ENCODE results near the gene NFE2L2. TPM values are rescaled to one million over a fixed set of nuclear protein-coding genes. Genes with fewer than 3 reads are reported as not detected.

Gene NFE2L2
- total and polyA plus RNA-seq, 9 of the 15 experiments (the other 6 are each of a cell fraction or from before 2014, with no cell fraction given): 29.3 to 120 (median 59.3) TPM

DNA sequence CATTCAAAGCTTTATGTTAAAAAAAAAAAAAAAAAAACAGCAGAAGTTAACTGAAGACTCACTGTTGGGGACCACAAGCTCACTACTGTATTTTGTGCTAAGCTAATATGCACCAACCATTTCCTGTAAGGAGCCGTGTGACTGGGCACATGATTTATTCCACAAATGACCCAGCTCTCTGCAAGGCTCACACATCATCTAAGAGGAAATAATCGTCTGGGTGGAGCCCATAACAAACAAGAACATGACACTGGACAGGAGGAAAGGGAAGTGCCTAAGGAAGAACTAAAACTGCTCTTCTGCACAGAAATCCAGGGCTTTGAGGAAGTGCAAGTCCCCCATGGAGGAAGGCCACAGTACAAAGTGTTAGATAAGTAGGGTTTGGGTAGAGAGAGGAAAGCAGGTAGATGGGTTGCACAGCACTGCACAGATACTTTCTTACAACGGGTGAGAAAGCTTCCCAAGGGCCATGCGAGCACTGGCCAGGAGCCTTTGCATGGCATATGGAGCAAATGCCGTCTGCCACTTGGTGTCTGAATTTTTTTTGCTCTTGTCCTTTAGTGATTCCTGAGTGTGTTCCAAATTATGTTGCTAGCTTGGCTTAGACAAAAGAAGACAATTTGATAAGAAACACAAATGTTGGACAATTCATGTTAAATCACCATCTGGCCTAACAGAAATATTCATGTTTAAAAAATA, 24.4 kb downstream of the NFE2L2 start (continued):
- no peak for TF ChIP-seq CHD7 (IDR thresholded peaks at IDR 0.05; ENCODE audit: low read depth, low read length)
- TF ChIP-seq MAFF (IDR thresholded peaks at IDR 0.05; ENCODE audit: low read length): no peak
- peak; percentile 98 for TF ChIP-seq SPI1 (IDR thresholded peaks at IDR 0.05; ENCODE audit: borderline replicate concordance, low read depth, low read length)
- TF ChIP-seq, protein P1, sequence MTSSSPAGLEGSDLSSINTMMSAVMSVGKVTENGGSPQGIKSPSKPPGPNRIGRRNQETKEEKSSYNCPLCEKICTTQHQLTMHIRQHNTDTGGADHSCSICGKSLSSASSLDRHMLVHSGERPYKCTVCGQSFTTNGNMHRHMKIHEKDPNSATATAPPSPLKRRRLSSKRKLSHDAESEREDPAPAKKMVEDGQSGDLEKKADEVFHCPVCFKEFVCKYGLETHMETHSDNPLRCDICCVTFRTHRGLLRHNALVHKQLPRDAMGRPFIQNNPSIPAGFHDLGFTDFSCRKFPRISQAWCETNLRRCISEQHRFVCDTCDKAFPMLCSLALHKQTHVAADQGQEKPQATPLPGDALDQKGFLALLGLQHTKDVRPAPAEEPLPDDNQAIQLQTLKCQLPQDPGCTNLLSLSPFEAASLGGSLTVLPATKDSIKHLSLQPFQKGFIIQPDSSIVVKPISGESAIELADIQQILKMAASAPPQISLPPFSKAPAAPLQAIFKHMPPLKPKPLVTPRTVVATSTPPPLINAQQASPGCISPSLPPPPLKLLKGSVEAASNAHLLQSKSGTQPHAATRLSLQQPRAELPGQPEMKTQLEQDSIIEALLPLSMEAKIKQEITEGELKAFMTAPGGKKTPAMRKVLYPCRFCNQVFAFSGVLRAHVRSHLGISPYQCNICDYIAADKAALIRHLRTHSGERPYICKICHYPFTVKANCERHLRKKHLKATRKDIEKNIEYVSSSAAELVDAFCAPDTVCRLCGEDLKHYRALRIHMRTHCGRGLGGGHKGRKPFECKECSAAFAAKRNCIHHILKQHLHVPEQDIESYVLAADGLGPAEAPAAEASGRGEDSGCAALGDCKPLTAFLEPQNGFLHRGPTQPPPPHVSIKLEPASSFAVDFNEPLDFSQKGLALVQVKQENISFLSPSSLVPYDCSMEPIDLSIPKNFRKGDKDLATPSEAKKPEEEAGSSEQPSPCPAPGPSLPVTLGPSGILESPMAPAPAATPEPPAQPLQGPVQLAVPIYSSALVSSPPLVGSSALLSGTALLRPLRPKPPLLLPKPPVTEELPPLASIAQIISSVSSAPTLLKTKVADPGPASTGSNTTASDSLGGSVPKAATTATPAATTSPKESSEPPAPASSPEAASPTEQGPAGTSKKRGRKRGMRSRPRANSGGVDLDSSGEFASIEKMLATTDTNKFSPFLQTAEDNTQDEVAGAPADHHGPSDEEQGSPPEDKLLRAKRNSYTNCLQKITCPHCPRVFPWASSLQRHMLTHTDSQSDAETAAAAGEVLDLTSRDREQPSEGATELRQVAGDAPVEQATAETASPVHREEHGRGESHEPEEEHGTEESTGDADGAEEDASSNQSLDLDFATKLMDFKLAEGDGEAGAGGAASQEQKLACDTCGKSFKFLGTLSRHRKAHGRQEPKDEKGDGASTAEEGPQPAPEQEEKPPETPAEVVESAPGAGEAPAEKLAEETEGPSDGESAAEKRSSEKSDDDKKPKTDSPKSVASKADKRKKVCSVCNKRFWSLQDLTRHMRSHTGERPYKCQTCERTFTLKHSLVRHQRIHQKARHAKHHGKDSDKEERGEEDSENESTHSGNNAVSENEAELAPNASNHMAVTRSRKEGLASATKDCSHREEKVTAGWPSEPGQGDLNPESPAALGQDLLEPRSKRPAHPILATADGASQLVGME (CRISPR knock-in tag; IDR thresholded peaks at IDR 0.05): no peak
- TF ChIP-seq RBM15 (IDR thresholded peaks at IDR 0.05; ENCODE audit: insufficient read depth, low read length): no peak
- 0 out of 2 replicates have a peak, but pooled peaks have one; percentile 55 for TF ChIP-seq SMARCA5 (IDR thresholded peaks at IDR 0.05)
- TF ChIP-seq MAZ (CRISPR knock-in tag; conservative IDR thresholded peaks at IDR 0.05 in 1 of 2, IDR thresholded peaks at IDR 0.05 in 1 of 2): peak in 1 of 2 experiments; percentile 32; a peak in 1 of 4 replicates
- no peak for TF ChIP-seq HMGN3 (IDR thresholded peaks at IDR 0.05; ENCODE audit: borderline replicate concordance, extremely low read depth, insufficient read length, low read depth, low read length)
- TF ChIP-seq RBM17 (IDR thresholded peaks at IDR 0.05; ENCODE audit: borderline replicate concordance, low read depth, low read length): no peak
- no peak for TF ChIP-seq CAMTA2 (CRISPR knock-in tag; conservative IDR thresholded peaks at IDR 0.05)

Measured in K562 (cell line).